NCI-H2029 (cell line): Measurements from ENCODE around the gene XPR1.
"Not testable (repeated sequence)": the region's sequence is repeated elsewhere in the genome, so short reads cannot be mapped to it uniquely, and the experiment has no call there.

ENCODE experiments used
- DNase-seq: peaks from one replicate; lab custom pipeline; 2025; lab: John Stamatoyannopoulos, UW

Gene XPR1

DNA sequence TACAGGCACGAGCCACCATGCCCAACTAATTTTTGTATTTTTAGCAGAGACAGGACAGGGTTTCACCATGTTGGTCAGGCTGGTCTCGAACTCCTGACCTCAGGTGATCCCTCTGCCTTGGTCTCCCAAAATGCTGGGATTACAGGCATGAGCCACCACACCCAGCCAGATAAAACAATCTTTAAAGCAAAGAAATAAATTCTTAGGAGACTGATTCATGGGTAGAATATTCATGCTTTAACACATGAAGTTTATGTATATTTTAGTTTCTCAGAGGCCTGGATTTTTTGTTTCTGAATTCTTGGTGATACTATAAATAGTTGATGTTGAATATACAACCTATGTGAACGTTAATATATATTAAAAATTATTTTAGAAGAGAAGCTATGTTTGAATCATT, 153.5 kb downstream of the XPR1 start:
- DNase-seq = no peak

DNA sequence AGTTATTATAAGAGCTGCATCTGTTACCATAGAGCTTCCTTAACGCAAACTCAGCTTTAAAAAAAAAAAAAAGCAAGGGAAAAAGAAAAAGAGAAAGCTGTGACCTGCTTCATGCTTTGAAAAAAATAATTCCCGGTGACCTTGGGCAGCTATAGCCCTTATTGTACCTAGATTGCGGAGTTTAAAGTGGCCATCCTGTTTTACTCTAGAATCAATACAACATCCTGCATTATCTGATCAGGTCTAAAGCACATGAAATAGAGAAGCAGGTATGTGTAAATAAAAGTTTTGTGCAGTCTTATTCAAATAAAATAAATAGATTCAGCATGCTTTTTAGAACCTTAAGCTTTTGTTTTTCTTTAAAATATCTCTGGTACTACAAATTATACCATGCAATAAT, 154.1 kb downstream of the XPR1 start:
- DNase-seq = no peak

DNA sequence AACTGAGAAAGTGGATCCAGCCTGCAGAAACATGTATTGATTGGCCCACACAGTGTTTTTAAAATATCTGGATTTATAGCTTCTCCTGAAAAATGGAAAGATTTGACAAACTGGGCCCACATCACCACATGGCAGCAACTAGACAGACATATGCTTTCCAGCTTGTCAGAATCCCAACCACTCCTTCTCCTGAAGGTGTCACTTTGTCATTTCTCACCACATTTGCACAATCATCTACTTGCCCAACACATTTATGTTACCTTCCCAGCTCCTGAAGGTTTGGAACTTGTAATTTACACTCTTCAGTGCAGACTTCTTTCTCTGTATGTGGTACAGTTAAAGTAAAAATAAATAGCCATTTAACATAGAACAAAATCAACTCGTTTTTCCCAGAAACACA, 154.8 kb downstream of the XPR1 start:
- DNase-seq = no peak

DNA sequence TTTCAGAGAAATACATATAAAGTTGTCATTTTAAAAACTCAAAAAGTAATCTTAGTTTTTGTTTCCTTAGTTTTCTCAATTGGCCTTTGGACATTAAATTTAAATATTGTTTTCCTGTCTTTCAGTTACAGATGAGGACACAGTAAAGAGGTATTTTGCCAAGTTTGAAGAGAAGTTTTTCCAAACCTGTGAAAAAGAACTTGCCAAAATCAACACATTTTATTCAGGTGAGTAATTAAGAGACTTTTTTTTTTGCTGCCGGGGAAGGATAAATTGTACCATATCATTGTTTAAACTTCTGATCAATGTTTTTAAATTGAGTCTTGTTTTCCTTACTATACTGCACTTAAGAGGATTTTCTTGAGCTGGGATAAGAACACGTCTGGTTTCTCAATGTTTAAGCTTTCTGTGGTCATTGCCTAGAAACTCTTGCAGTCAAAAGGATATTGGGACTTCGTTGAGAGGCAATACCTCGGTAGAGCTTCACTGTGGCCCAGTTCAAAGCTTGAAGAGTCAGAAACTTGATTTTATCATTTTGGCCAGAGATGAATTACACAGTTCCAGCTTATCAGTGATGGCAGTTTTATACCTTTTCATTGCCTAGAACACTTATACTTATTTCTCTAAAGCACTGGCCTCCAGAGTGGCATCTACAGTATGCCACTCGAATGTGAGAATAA, 155.9 kb downstream of the XPR1 start:
- no peak for DNase-seq

DNA sequence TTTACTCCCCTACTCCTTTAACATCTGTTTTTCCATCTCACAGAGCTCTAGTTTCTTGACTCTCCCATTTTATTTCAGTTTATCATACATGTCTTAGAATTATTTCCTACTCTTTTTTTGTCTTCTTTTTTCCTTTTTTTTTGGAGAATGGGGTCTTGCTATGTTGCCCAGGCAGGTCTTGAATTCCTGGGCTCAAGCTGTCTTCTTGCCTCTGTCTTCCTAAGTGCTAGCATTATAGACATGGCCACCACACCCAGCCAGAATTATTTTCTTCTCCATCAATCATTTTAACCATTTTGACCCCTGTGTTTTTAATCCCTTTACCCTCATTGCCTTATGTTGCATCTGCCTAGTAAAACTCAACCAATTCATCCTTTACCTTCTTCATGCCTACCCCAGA, 157.6 kb downstream of the XPR1 start:
- DNase-seq = no peak

DNA sequence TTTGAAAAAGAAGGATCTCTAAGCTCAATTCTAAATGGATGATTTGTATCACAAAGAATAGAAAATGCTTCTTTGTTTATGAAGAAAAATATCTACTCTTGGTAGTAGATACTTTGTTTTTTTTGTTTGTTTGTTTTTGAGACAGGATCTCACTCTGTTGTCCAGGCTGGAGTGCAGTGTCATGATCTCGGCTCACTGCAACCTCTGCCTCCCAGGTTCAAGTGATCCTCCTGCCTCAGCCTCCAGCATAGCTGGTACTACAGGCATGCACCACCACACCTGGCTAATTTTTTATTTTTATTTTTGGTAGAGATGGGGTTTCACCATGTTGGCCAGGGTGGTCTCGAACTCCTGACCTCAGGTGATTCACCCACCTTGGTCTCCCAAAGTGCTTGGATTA, 159.3 kb downstream of the XPR1 start:
- not testable (repeated sequence) for DNase-seq

DNA sequence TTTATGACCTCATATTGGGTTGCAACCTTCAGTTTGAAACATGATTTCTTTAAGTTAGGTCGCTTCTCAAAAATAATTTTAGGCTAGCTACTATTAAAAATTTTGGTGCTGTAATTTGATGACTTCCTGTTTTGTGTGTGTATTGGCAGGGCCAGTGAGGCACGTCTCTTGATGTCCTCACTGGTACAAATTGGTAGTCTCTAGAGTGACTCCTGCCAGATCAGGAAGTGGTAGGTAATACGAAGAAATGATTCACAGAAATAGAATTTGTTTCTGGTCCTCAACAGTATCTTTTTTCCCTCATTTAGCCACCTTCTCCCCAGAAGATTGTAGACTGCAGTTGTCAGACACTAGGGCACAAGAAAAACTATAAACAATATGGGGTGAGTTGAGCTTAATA, 160.0 kb downstream of the XPR1 start:
- peak; percentile 37 for DNase-seq

DNA sequence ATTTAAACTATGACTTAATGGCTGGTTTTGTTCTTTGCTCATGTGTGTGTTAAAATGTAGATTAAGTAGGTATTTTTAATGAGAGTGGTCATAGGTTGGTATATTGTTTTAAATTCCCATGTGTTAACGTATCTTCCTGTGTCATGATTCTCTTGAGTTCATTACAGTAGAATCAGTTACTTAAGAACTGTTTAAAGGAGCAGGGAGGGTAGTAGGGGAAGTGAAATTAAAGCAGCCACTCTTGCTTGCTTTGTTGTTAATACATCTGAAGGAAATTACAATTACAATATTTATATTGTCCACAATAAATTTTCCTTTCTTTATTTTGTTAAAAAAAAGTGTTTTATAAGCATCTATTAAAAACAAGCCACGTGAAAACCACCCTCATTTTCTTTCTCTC, 161.6 kb downstream of the XPR1 start:
- DNase-seq = no peak

DNA sequence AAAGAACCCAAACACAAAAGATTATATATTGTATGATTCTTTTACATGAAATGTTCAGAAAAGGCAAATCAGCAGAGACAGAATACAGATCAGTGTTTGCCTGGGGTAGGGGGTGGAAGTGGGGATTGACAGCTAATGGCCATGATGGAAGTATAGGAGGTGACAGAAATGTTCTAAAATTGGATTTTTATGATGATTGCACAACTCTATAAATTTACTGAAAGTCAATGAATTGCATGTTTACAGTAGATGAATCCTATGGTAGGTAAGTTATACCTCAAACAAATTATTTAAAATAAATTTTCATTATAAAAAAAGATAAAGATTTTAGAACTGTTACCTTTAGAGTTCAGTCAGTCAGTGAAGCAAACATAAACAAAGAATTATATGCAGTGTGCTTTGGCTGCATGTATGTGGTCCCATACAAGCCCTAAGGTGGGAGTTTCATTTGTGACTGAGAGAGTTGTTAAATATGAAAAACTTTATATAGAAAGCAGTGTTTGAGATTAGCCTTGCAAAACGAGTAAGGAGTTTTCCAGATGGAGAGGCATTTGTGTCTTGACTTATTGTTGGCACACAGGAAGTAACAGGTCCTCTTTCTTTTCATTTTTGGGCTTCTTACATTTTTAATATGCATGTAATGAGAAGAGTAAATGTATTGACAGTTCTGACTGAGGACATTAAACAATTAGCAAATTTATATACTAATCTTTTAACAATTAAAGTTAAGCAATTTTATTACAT, 165.2 kb downstream of the XPR1 start:
- DNase-seq = no peak

DNA sequence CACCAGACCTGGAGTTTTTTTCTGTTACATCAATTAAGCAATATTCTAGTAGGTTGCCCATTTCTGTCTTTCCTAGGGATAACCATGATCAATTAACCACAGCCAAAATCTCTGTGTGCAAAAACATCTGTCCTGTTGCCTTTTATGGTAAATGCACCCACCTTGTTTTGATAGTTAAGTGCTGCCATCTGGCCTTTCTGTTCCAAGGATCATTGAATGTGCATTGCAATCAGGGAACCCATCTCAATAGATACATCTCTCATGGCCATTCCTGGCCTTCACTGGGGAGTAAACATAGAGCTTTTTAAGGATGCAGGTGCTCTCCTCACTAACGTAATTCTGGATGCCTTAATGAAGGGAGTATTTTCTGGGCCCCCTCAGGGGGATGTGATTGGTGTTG, 169.1 kb downstream of the XPR1 start:
- peak; percentile 24 for DNase-seq

DNA sequence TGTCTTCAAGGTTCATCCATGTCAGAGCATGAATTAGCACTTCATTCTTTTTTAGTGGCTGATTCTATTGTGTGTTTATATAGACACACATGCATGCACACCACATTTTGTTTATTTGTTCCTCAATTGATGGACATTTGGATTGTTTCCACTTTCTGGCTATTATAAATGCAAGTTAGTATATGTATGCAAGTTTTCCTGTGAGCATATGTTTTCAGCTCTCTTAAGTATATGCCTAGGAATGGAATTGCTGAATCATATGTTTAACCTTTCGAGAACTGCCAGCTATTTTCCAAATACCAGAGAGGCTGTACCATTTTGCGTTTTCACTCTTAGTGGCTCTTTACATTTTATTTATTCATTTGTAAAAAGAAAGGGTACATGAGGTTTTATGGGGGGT, 171.0 kb downstream of the XPR1 start:
- DNase-seq = no peak

DNA sequence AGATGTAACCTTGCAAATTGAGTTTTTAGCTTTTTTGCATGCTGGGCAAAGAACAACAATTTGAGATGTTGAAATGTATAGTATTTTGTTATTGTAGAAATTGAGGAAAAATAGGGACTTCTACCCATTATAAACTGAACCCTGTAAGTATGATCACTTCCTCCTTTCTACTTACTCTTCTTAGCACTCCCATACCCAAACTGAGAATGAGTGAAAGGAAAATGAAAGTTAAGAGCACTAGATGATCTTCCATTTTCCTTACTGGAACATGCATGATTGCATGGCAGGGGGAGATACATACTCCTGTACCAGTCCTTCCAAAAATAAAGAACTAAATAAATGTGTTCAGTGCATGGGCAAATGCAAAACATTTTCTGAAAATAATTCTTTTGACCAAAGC, 173.5 kb downstream of the XPR1 start:
- DNase-seq = no peak

DNA sequence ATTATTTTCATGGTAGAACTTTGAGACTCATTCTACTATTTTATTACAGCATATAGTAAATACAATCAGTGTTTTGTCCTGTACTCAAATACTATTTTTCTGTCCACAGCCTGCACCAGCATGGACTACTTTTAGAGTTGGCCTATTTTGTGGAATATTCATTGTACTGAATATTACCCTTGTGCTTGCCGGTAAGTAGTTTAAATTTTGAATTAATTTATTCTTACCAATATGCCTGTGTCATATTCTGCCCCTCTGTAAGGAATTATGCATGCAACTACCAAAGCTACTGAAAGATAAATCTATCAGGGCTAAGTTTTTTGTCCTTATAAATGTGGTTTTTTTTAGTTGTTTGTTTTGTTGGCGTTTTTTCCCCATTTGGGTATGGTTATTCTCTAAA, 179.5 kb downstream of the XPR1 start:
- no peak for DNase-seq

DNA sequence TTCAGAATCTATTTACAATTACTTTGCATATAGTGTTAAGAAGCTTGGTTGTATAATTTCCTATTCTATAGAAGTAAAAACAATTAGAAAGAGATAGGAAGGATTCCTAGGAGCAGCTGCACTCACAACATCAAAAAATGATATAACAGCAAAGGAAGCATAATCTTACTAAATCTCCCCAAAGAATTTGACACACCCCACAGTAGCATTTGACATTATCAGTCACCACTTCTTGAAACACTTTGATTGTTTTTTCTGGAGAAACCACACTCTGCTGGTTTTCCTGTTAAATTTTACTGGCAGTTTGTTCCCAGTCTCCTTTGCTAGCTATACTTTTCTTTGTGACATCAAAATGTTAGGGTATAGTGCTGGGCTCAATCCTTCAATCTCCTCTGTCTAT, 180.1 kb downstream of the XPR1 start:
- DNase-seq = no peak

DNA sequence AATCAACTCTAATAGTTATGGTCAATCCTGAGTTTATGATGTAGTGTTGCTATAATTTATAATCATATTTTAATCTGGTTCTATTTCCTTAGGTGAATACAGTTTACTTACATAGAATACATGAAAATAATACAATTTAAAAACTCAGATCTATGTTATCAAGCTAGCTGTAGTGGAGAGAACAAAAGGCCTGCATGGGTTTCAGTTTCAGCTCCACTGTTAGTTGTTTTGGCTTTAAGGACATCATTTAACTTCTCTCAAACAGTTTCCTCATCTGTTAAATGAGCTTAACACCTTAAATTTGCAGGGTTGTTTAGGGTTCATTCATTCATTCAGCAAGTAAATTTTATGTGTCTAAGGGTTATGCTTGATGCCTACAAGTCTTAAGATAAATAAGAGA, 182.4 kb downstream of the XPR1 start:
- no peak for DNase-seq

DNA sequence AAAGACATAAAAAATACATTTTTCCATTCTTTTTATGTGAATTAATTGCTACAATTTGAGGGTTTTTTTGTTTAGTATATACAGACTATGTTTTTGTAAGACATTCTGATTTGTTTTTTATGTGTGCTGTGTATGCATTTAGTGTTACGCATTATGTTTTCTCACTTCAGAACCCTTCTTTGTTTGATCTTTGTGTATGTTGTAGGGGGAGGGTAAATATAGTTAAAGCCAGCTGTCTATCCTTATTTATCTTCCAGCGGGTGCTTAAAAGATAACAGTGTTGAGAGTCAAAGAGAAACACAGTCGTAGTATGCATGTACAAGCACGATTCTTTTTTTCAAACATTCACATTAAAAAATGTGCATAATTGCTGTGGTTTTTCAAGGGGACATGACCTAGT, 183.4 kb downstream of the XPR1 start:
- peak; percentile 25 for DNase-seq

DNA sequence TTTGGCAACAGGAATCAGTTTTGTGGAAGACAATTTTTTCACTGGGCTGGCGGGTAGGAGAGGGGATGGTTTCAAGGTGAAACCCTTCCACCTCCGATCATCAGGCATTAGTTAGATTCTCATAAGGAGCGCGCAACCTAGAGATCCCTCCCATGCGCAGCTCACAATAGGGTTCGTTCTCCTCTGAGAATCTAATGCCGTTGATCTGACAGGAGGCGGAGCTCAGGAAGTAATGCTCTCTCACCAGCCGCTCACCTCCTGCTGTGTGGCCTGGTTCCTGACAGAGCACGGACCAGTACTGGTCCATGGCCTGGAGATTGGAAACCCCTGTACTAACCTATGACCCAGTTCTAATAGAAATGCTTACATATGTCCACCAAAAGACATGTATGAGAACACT, 184.3 kb downstream of the XPR1 start:
- no peak for DNase-seq

DNA sequence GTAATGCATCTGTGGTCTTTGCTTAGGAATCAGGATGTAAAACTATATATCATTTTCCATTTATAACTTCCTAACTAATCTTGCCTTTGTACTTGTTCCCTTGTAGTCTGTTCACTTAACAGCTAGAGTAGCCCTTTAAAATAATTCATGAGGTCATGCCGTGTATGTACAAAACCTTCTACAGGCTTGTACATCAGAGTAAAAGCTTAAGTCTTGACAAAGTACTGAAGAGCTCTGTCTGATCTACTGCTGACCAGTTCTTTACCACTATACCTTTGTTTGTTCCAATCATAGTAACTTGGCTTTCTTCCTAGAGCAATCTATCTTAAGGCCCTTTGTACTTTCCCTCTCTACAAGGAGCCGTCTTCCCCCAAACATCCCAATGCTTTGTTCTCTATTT, 190.1 kb downstream of the XPR1 start:
- DNase-seq = no peak

DNA sequence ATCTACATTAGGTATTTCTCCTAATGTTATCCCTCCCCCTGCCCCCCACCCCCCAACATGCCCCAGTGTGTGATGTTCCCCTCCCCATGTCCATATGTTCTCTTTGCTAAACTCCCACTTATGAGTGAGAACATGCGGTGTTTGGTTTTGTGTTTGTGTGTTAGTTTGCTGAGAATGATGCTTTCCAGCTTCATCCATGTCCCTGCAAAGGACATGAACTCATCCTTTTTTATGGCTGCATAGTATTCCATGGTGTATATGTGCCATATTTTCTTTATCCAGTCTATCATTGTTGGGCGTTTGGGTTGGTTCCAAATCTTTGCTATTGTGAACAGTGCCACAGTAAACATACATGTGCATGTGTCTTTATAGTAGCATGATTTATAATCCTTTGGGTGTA, 199.7 kb downstream of the XPR1 start:
- DNase-seq = not testable (repeated sequence)

DNA sequence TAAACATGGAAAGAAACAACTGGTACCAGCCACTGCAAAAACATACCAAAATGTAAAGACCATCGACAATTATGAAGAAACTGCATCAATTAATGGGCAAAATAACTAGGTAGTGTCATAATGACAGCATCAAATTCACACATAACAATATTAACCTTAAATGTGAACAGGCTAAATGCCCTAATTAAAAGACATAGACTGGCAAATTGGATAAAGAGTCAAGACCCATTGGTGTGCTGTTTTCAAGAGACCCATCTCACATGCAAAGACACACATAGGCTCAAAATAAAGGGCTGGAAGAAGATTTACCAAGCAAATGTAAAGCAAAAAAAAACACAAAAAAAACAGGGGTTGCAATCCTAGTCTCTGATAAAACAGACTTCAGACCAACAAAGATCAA, 201.4 kb downstream of the XPR1 start:
- not testable (repeated sequence) for DNase-seq

DNA sequence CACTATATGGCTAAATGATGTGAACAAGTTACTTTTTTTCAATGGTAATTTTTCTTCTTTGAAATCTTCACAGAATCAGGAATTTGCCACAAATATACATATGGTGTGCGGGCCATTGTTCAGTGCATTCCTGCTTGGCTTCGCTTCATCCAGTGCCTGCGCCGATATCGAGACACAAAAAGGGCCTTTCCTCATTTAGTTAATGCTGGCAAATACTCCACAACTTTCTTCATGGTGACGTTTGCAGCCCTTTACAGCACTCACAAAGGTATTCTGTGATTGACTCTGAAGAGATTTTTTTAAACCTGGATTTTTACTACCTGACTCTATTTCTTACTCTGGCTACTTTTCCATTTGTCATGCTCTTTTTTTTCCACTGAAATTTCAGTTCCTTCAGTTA, 204.6 kb downstream of the XPR1 start:
- no peak for DNase-seq

DNA sequence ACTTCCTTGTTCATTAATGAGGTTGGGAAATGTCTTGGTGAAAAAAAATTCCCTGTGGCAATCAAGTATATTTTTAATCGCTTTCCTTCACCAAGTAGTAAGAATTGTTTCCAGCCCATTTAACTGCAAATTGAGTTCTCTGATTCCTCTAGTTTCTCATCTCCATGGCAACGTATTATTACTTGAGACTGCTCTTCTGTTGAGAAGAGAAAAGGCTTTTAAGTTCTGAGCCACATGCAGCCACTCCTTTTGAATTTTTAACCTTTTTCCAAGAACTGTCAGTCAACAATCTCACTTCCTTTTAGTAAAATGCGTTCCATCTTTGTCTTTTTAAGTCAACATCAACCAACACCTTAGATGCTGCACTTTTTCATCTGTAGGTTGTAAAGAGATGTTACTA, 205.2 kb downstream of the XPR1 start:
- DNase-seq = no peak

DNA sequence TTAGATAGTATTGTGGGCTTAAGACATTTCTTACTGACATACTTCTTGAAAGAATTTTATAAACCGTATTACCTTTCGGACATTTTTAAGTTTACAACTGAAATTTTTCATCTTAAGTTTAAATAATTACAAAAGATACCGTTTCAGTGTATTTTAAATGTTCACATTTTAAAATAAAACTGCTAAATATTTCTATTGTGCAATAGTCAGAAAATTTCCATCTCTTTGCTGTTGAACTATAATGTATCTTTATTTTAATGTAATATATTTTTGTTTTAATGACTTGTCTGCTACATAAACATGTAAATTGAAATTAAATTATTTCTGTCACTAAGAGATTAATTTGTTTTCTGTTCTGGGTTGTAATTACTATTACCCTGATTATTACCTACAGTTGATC, 206.7 kb downstream of the XPR1 start:
- no peak for DNase-seq

DNA sequence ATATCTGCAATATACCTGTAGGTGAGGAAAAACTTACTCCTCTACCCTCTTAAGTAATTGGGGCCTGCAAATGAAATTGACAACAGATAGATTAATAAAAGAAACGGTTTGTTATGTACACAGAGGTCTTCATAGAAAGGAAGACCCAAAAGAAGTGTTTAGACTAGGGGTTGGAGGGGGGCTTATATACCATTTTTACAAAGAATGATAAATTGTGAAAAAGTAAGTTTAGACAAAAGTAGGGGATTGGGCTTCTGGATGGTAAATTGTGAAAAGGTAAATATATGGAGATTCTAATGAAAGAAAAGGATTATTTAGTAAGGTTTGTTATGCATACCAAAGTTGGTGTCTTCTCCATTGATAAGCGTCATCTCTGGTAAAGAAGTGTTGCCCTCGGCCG, 207.7 kb downstream of the XPR1 start:
- DNase-seq = no peak
